HepG2 (cell line): Measurements from ENCODE around the gene MYO1B. TPM values are rescaled to one million over a fixed set of nuclear protein-coding genes. Genes with fewer than 3 reads are reported as not detected.

Experiments
- ATAC-seq: fragments of 200-7000 bp; cut with Tn5 transposase; 3 replicates; pipeline ENCODE4 v1.9.1; 2020; ENCODE audit warnings: mild to moderate bottlenecking, moderate library complexity
- BruUV-seq: library from RNA; stranded (reverse); fragments of 400-500 nt; replicated peaks from 2 replicates; lab custom pipeline; 2021; lab: Mats Ljungman, UMichigan
- CTCF ChIA-PET: fragments of 300-600 bp; formaldehyde crosslinking; extraction: SDS; loops from one replicate; lab custom pipeline; 2021; ENCODE audit warnings: low total read pairs, inconsistent platforms, low intra/inter-chr PET ratio; lab: Yijun Ruan, JAX
- POLR2A ChIA-PET: fragments of 350-600 bp; sonication (Branson Sonifier 250); formaldehyde crosslinking; loops from one replicate; lab custom pipeline; 2020; ENCODE audit warnings: antibody characterized with exemption, inconsistent platforms; lab: Yijun Ruan, JAX
- DNase-seq: peaks from one replicate; pipeline ENCODE4 v3.0.0-alpha.2; 2015; ENCODE audit warnings: low spot score
- FAIRE-seq: peaks from 3 replicates; lab custom pipeline; 2011; peaks lifted over from hg19 to GRCh38; lab: Jason Lieb, UNC
- H2AFZ ChIP-seq: one replicate; pipeline ENCODE4 v1.6.1; 2011; ENCODE audit warnings: low read length, inconsistent platforms
- H3K27ac ChIP-seq: fragments of 300-600 bp; 3 replicates; pipeline ENCODE4 v1.8.0; 2011; ENCODE audit warnings: mixed run types, mild to moderate bottlenecking, mixed read lengths, low read length, inconsistent platforms; ENCODE audit not compliant: insufficient read depth; ENCODE audit errors: extremely low read length
- H3K27me3 ChIP-seq, 2 experiments: fragments of 200-600 bp in 1 of 2; 2 replicates in 1 of 2; 3 replicates in 1 of 2; pipeline versions ENCODE4 v1.6.0 to v1.8.0; 2011; ENCODE audit warnings: low read length in 2 of 2, mild to moderate bottlenecking in 2 of 2, moderate library complexity in 2 of 2, inconsistent platforms in 1 of 2; ENCODE audit not compliant: insufficient read depth in 2 of 2, control insufficient read depth in 1 of 2
- H3K36me3 ChIP-seq, 2 experiments: fragments of 200-600 bp in 1 of 2; replicated peaks in 1 of 2; 2 replicates in 1 of 2; 3 replicates in 1 of 2; pipeline versions ENCODE4 v1.5.1 to v1.8.0; 2011; ENCODE audit warnings: low read length in 2 of 2, inconsistent platforms in 1 of 2; ENCODE audit not compliant: insufficient read depth in 2 of 2, control insufficient read depth in 1 of 2
- H3K4me1 ChIP-seq: 2 replicates; pipeline ENCODE4 v1.5.1; 2012; ENCODE audit warnings: low read length, inconsistent platforms; ENCODE audit not compliant: insufficient read depth
- H3K4me2 ChIP-seq: 2 replicates; pipeline ENCODE4 v1.6.0; 2011; ENCODE audit warnings: low read depth, low read length, inconsistent platforms
- H3K4me3 ChIP-seq, 3 experiments: fragments of 200-600 bp in 1 of 3; sonication (generic), shearing (Covaris generic) in 1 of 3; replicated peaks in 1 of 3; 2 replicates each; pipeline ENCODE4 v1.5.1; 2011 to 2016; ENCODE audit warnings: low read length in 3 of 3, inconsistent platforms in 2 of 3, low read depth in 2 of 3, mild to moderate bottlenecking in 2 of 3, control low read depth in 1 of 3, mixed read lengths in 1 of 3; ENCODE audit not compliant: insufficient read depth in 1 of 3
- H3K79me2 ChIP-seq: one replicate; pipeline ENCODE4 v1.6.1; 2011; ENCODE audit warnings: low read length, inconsistent platforms; ENCODE audit not compliant: insufficient read depth
- H3K9ac ChIP-seq: 2 replicates; pipeline ENCODE4 v1.6.0; 2011; ENCODE audit warnings: mild to moderate bottlenecking, low read depth, low read length, inconsistent platforms; ENCODE audit not compliant: insufficient read depth
- H3K9me3 ChIP-seq: 2 replicates; pipeline ENCODE4 v1.5.1; 2012; ENCODE audit warnings: mild to moderate bottlenecking, low read length
- H4K20me1 ChIP-seq: 2 replicates; pipeline ENCODE4 v1.6.0; 2011; ENCODE audit warnings: inconsistent platforms, mild to moderate bottlenecking, low read length, moderate library complexity; ENCODE audit not compliant: insufficient read depth
- ARNTL ChIP-seq: sonication (generic); formaldehyde crosslinking; IDR thresholded peaks from 2 replicates; pipeline ENCODE4 v1.4.0; 2020; ENCODE audit warnings: mild to moderate bottlenecking, missing genetic modification reagents
- MAFG ChIP-seq: sonication (generic); formaldehyde crosslinking; IDR thresholded peaks from 2 replicates; pipeline ENCODE4 v1.5.1; 2020; ENCODE audit warnings: mild to moderate bottlenecking, missing genetic modification reagents
- NR2F1 ChIP-seq, 2 experiments: fragments of 450-650 bp in 1 of 2; formaldehyde crosslinking in 1 of 2; IDR thresholded peaks; 2 replicates each; pipeline versions ENCODE4 v1.5.0 to v1.6.1; 2016 to 2020; ENCODE audit warnings: mild to moderate bottlenecking in 1 of 2, missing compliant biosample characterization in 1 of 2, missing genetic modification reagents in 1 of 2, moderate library complexity in 1 of 2
- TOE1 ChIP-seq: sonication (generic); formaldehyde crosslinking; IDR thresholded peaks from 2 replicates; pipeline ENCODE4 v1.4.0; 2020; ENCODE audit warnings: mild to moderate bottlenecking, missing genetic modification reagents
- ZBTB3 ChIP-seq: sonication (generic); formaldehyde crosslinking; IDR thresholded peaks from 2 replicates; pipeline ENCODE4 v1.4.0; 2020; ENCODE audit warnings: low read depth, mild to moderate bottlenecking, moderate library complexity, missing genetic modification reagents, borderline replicate concordance
- ZFP1 ChIP-seq: IDR thresholded peaks from 2 replicates; pipeline ENCODE4 v1.6.1; 2016
- ZNF251 ChIP-seq: sonication (generic); formaldehyde crosslinking; IDR thresholded peaks from 2 replicates; pipeline ENCODE4 v1.9.0; 2021; ENCODE audit warnings: mild to moderate bottlenecking, missing genetic modification reagents
- ZNF260 ChIP-seq: sonication (generic); formaldehyde crosslinking; IDR thresholded peaks from 2 replicates; pipeline ENCODE4 v1.4.0; 2020; ENCODE audit warnings: missing genetic modification reagents, low read depth, mild to moderate bottlenecking, borderline replicate concordance
- ZNF446 ChIP-seq: sonication (generic); formaldehyde crosslinking; IDR thresholded peaks from 2 replicates; pipeline ENCODE4 v1.5.0; 2020; ENCODE audit warnings: mild to moderate bottlenecking, missing genetic modification reagents
- ZNF629 ChIP-seq: sonication (generic); formaldehyde crosslinking; conservative IDR thresholded peaks from 2 replicates; pipeline ENCODE4 v1.5.0; 2020; ENCODE audit warnings: missing genetic modification reagents
- WGBS: methylation state at CpG from one replicate; pipeline ENCODE4 v1.1.6; 2017; ENCODE audit warnings: low lambda C conversion rate; 5-methylcytosine and 5-hydroxymethylcytosine counted together
- in situ Hi-C: cut with HindIII; loops from 2 replicates; pipeline ENCODE4 v1.10.0; 2017; ENCODE audit warnings: low pct_unique_long_range_greater_than_20kb; ENCODE audit not compliant: extremely low pct_ligation_motif_present
- intact Hi-C: fragments of 100-400 bp; cut with micrococcal nuclease; formaldehyde crosslinking; loops from one replicate; pipeline ENCODE4 v1.10.0; 2022; ENCODE audit not compliant: unreplicated experiment
- polyA plus RNA-seq, 8 experiments: library from polyadenylated mRNA; depleted of rRNA in 3 of 8; stranded (reverse) in 7 of 8; unstranded in 1 of 8; fragments of >200 nt; fragmentation: Illumina TruSeq in 4 of 8; extraction: Trizol in 4 of 8; gene quantifications; 2 replicates each; pipeline versions ENCODE4 v1.2.1 to v1.2.3, GENCODE V29; 2011 to 2016; ENCODE audit warnings: low read depth in 4 of 8, missing spikeins in 1 of 8, mixed read lengths in 1 of 8; ENCODE audit not compliant: insufficient read depth in 1 of 8
- total RNA-seq, 5 experiments: library from RNA; depleted of rRNA; stranded (reverse); fragments of >200 nt; fragmentation: Illumina TruSeq; extraction: Trizol; gene quantifications; 2 replicates each; pipeline ENCODE4 v1.2.3, GENCODE V29; 2016; ENCODE audit warnings: low read depth in 1 of 5
- TF ChIP-seq, protein P1 (sequence below): sonication (generic); formaldehyde crosslinking; IDR thresholded peaks from 2 replicates; pipeline ENCODE4 v1.5.1; 2020; ENCODE audit warnings: mild to moderate bottlenecking, missing genetic modification reagents
- TF ChIP-seq, protein P2 (sequence below): sonication (generic); formaldehyde crosslinking; IDR thresholded peaks from 2 replicates; pipeline ENCODE4 v1.5.1; 2020; ENCODE audit warnings: mild to moderate bottlenecking, moderate library complexity, missing genetic modification reagents
- TF ChIP-seq, protein P3 (sequence below): IDR thresholded peaks from 2 replicates; pipeline ENCODE4 v1.6.1; 2016; ENCODE audit warnings: low read depth, control low read depth
- TF ChIP-seq, protein P4 (sequence below): sonication (generic); formaldehyde crosslinking; conservative IDR thresholded peaks from 2 replicates; pipeline ENCODE4 v1.5.0; 2020; ENCODE audit warnings: missing genetic modification reagents

The MYO1B gene
- total and polyA plus RNA-seq, 2 of the 13 experiments (the other 11 are each of a cell fraction or from before 2014, with no cell fraction given): 36.9 to 89.8 TPM

DNA sequence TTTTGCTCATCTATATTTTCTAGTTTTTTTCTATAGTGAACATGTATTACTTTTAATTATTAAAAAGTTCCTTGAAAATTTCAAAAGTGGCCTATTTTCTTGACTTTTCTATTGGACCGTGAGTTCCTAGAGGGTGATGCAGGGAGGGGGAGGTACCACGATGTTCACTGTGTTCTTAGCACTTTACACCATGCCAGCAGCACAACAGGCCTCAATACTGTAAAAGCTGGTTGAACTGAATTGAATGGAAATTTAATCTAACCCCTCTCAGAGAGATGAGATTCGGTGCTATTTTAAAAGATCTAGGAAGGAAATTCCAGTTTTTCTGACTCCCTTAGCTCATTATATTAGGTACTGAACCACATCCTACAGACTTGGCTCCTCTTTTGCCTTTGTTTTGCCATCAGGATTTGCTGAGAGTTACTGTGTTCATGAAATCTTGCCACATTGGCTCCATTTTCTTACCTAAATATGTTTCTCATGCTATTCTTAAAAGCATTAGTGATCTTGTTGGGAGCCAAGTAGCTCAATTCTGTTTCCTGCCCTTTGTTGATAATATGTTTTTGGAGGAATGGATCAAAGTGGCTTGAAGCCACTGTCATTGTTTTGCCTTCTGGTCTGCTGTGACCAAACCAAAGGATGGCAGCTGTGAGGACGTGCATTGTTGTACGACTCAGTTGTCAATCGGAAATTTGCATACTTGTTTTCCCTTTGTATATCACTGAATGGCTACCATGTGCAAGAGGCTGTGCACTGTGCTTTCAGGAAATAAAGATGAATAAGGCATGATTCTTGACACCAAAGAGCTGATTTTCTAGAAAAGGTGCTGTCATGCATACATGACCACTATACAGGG lies 25.3 kb downstream of the MYO1B start (continued):
- TF ChIP-seq, protein P1, sequence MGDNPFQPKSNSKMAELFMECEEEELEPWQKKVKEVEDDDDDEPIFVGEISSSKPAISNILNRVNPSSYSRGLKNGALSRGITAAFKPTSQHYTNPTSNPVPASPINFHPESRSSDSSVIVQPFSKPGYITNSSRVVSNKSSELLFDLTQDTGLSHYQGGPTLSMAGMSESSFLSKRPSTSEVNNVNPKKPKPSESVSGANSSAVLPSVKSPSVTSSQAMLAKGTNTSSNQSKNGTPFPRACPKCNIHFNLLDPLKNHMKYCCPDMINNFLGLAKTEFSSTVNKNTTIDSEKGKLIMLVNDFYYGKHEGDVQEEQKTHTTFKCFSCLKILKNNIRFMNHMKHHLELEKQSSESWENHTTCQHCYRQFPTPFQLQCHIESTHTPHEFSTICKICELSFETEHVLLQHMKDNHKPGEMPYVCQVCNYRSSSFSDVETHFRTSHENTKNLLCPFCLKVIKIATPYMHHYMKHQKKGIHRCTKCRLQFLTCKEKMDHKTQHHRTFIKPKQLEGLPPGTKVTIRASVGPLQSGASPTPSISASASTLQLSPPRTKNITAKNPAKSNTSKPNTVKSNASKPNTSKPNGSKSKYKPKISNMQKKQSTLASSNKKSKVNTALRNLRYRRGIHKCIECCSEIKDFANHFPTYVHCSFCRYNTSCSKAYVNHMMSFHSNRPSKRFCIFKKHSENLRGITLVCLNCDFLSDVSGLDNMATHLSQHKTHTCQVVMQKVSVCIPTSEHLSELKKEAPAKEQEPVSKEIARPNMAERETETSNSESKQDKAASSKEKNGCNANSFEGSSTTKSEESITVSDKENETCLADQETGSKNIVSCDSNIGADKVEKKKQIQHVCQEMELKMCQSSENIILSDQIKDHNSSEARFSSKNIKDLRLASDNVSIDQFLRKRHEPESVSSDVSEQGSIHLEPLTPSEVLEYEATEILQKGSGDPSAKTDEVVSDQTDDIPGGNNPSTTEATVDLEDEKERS (CRISPR knock-in tag): no peak
- TF ChIP-seq, protein P2, sequence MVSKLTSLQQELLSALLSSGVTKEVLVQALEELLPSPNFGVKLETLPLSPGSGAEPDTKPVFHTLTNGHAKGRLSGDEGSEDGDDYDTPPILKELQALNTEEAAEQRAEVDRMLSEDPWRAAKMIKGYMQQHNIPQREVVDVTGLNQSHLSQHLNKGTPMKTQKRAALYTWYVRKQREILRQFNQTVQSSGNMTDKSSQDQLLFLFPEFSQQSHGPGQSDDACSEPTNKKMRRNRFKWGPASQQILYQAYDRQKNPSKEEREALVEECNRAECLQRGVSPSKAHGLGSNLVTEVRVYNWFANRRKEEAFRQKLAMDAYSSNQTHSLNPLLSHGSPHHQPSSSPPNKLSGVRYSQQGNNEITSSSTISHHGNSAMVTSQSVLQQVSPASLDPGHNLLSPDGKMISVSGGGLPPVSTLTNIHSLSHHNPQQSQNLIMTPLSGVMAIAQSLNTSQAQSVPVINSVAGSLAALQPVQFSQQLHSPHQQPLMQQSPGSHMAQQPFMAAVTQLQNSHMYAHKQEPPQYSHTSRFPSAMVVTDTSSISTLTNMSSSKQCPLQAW (CRISPR knock-in tag): no peak
- TF ChIP-seq MAFG (CRISPR knock-in tag): no peak

DNA sequence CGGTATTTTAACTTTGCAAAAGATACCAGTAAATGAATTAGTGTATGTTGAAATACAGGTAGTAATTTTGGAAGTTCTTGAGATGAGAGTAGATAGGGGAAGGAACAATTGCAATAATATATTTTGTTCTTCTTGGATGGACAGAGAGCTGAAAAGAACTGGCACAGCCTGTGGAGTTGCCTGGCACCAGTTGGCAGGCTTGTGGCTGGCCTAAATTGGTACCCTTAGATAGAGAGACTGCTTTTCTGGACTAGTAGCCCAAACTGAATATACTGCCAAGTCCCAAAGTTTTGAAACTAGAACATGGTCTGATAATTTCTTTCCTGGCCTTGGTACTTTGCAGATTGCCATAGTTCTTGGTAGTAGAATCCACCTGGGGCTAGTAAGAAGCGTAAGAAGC lies 26.9 kb downstream of the MYO1B start:
- BruUV-seq: no TSS peak
- no peak for ATAC-seq
- TF ChIP-seq TOE1 (CRISPR knock-in tag): no peak
- no peak for TF ChIP-seq ZNF446 (CRISPR knock-in tag)
- no peak for TF ChIP-seq ZFP1
- no peak for TF ChIP-seq ZNF260 (CRISPR knock-in tag)
- TF ChIP-seq, protein P3, sequence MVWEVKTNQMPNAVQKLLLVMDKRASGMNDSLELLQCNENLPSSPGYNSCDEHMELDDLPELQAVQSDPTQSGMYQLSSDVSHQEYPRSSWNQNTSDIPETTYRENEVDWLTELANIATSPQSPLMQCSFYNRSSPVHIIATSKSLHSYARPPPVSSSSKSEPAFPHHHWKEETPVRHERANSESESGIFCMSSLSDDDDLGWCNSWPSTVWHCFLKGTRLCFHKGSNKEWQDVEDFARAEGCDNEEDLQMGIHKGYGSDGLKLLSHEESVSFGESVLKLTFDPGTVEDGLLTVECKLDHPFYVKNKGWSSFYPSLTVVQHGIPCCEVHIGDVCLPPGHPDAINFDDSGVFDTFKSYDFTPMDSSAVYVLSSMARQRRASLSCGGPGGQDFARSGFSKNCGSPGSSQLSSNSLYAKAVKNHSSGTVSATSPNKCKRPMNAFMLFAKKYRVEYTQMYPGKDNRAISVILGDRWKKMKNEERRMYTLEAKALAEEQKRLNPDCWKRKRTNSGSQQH (CRISPR knock-in tag): no peak
- no peak for TF ChIP-seq NR2F1 (CRISPR knock-in tag; IDR thresholded peaks at IDR 0.05)
- TF ChIP-seq, protein P4, sequence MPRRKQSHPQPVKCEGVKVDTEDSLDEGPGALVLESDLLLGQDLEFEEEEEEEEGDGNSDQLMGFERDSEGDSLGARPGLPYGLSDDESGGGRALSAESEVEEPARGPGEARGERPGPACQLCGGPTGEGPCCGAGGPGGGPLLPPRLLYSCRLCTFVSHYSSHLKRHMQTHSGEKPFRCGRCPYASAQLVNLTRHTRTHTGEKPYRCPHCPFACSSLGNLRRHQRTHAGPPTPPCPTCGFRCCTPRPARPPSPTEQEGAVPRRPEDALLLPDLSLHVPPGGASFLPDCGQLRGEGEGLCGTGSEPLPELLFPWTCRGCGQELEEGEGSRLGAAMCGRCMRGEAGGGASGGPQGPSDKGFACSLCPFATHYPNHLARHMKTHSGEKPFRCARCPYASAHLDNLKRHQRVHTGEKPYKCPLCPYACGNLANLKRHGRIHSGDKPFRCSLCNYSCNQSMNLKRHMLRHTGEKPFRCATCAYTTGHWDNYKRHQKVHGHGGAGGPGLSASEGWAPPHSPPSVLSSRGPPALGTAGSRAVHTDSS (CRISPR knock-in tag): no peak
- no peak for TF ChIP-seq ZNF251 (CRISPR knock-in tag)
- no peak for TF ChIP-seq ARNTL
- no peak for TF ChIP-seq ZNF629 (CRISPR knock-in tag)
- no peak for TF ChIP-seq ZBTB3 (CRISPR knock-in tag)

More for the DNA sequence above, 26.9 kb downstream of the MYO1B start:
- H3K27ac ChIP-seq: no peak overlapping the region
- no peak overlapping the region for H3K9ac ChIP-seq
- no peak for DNase-seq
- H4K20me1 ChIP-seq: 0 out of 2 replicates have a peak, but pooled peaks cover 5% of the 10 kb centered on the region
- ChIA-PET CTCF (no interaction called here), POLR2A (no interaction called here)
- intact Hi-C loops (no loop called here), in situ Hi-C loops (no loop called here)
- H2AFZ ChIP-seq: no peak overlapping the region
- no peak overlapping the region for H3K4me2 ChIP-seq
- H3K9me3 ChIP-seq: no peaks in the 10 kb centered on the region
- H3K36me3 ChIP-seq: peaks cover 0 to 7% of the 10 kb centered on the region in 2 experiments; a peak in 1 of 5 replicates
- WGBS: 97% methylated on average over 2 of the region's 2 CpGs
- no peaks in the 10 kb centered on the region for H3K27me3 ChIP-seq
- H3K79me2 ChIP-seq: peaks cover 92% of the 10 kb centered on the region
- FAIRE-seq: no peak
- H3K4me1 ChIP-seq: peaks cover 9% of the 10 kb centered on the region; the same call in 1 of the 2 replicates
- H3K4me3 ChIP-seq: no peak overlapping the region
